Hematopoietic multipotent progenitor cell treated with erythropoietin and hydrocortisone succinate and interleukin-3 and kit ligand, for 15 days (in vitro differentiated cells): ENCODE results near the gene QSOX1.
A peak's percentile ranks its signal among the peaks of the same experiment; 100 is the strongest.
"Not testable (repeated sequence)": the region's sequence is repeated elsewhere in the genome, so short reads cannot be mapped to it uniquely, and the experiment has no call there.

Experiments used
- DNase-seq: peaks from one replicate; pipeline ENCODE4 v3.0.0-alpha.2; 2015; ENCODE audit warnings: low spot score

Gene QSOX1

GRCh38 chr1:180154325-180155181 lies at the start of gene QSOX1:
TSS of gene QSOX1 (plus strand) at chr1:180154869. CDS start at chr1:180154908, 39 bp downstream.
- peak; percentile 80 for DNase-seq

GRCh38 chr1:180112091-180112490 lies 42.6 kb upstream of the QSOX1 start:
- no peak for DNase-seq

GRCh38 chr1:180112984-180113647 lies 41.6 kb upstream of the QSOX1 start:
- no peak for DNase-seq

GRCh38 chr1:180114396-180114945 lies 40.2 kb upstream of the QSOX1 start:
- DNase-seq = no peak

GRCh38 chr1:180116964-180117763 lies 37.5 kb upstream of the QSOX1 start:
- DNase-seq = no peak

GRCh38 chr1:180117764-180118116 lies 36.9 kb upstream of the QSOX1 start:
- no peak for DNase-seq

- no peak for DNase-seq
These were observed 34.8 kb upstream of the QSOX1 start for GRCh38 chr1:180119837-180120236.

GRCh38 chr1:180123463-180123936 lies 31.2 kb upstream of the QSOX1 start:
- DNase-seq = no peak

- no peak for DNase-seq
These were observed 24.0 kb upstream of the QSOX1 start for GRCh38 chr1:180130651-180131050.

- no peak for DNase-seq
These were observed 23.2 kb upstream of the QSOX1 start for GRCh38 chr1:180131510-180131909.

- DNase-seq = no peak
These were observed 21.5 kb upstream of the QSOX1 start for GRCh38 chr1:180133193-180133592.

GRCh38 chr1:180133688-180134087 lies 21.0 kb upstream of the QSOX1 start:
- DNase-seq = not testable (repeated sequence)

GRCh38 chr1:180135535-180135934 lies 19.1 kb upstream of the QSOX1 start:
- no peak for DNase-seq

GRCh38 chr1:180136331-180136967 lies 18.2 kb upstream of the QSOX1 start:
- DNase-seq = no peak

GRCh38 chr1:180136968-180137356 lies 17.7 kb upstream of the QSOX1 start:
- no peak for DNase-seq

GRCh38 chr1:180137776-180138175 lies 16.9 kb upstream of the QSOX1 start:
- no peak for DNase-seq

- no peak for DNase-seq
These were observed 13.2 kb upstream of the QSOX1 start for GRCh38 chr1:180141381-180141934.

- DNase-seq = no peak
These were observed 11.3 kb upstream of the QSOX1 start for GRCh38 chr1:180143359-180143758.

GRCh38 chr1:180144659-180145357 lies 9.9 kb upstream of the QSOX1 start:
- DNase-seq = no peak

GRCh38 chr1:180145446-180145845 lies 9.2 kb upstream of the QSOX1 start:
- no peak for DNase-seq

GRCh38 chr1:180150982-180151381 lies 3.7 kb upstream of the QSOX1 start:
- no peak for DNase-seq
